Activated naive CD8-positive, alpha-beta T cell (primary cell): Measurements from ENCODE around the gene INSYN1.

Source experiments
- H3K27ac Mint-ChIP-seq: one replicate; pipeline ENCODE4 v1.8.0; 2021; ENCODE audit warnings: mixed read lengths
- H3K27me3 Mint-ChIP-seq: one replicate; pipeline ENCODE4 v1.8.0; 2021; ENCODE audit warnings: mixed read lengths
- H3K36me3 Mint-ChIP-seq: one replicate; pipeline ENCODE4 v1.8.0; 2021; ENCODE audit warnings: mixed read lengths
- H3K4me1 Mint-ChIP-seq: one replicate; pipeline ENCODE4 v1.8.0; 2021; ENCODE audit warnings: low read depth, mixed read lengths
- H3K4me3 Mint-ChIP-seq: one replicate; pipeline ENCODE4 v1.8.0; 2021; ENCODE audit warnings: mild to moderate bottlenecking, mixed read lengths
- H3K9me3 Mint-ChIP-seq: one replicate; pipeline ENCODE4 v1.8.0; 2021; ENCODE audit warnings: low read depth, mixed read lengths

Gene INSYN1

GRCh38 chr15:73784291-73784690 is 31.1 kb upstream of the INSYN1 start:
- Mint-ChIP-seq H3K9me3 (no peaks in the 10 kb centered on the region), H3K4me3 (no peak overlapping the region), H3K27ac (no peak overlapping the region), H3K4me1 (no peaks in the 10 kb centered on the region), H3K36me3 (no peaks in the 10 kb centered on the region), H3K27me3 (no peaks in the 10 kb centered on the region)

GRCh38 chr15:73782344-73782959 is 29.3 kb upstream of the INSYN1 start:
- Mint-ChIP-seq H3K4me1 (no peaks in the 10 kb centered on the region), H3K36me3 (no peaks in the 10 kb centered on the region), H3K9me3 (no peaks in the 10 kb centered on the region), H3K27me3 (no peaks in the 10 kb centered on the region), H3K27ac (no peak overlapping the region), H3K4me3 (no peak overlapping the region)

DNA sequence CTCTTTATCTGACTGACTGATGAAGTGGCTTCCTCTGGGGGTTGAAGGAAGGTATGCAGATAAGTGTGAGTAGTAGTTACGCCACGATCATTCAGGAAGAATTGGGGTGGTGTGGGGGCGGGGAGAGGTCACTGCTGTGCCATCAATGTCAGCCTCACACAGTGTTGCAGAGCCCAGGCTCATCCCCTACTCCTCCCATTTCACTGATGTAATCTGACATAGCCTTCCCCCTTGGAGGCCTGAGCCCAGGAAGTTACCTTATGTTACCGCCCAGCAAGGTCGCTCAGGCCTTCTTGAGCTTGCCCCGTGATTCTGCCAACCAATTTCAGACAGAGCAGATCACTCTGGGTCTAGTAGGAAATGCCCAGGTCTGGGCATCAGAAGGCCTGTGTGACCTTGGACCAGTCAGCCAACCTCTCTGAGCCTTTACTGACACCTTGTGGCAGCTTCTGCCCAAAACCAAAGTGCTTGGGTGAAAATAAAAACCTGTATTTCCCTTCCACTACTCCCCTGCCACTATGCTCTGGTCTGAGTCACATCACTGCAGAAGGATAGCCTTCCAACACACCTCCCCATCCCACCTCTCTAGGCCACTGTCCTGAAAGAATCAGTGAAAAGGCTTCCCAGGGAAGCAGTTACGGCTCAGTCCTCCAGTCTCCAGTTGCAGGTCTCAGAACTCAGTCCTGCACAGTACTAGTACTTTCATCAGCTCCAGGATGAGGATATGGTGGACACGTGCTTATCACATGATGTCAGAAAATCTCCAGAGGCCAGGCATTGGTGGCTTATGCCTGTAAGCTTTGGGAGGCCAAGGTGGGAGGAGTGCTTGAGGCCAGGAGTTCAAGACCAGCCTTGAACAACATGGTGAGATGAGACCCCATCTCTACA is 28.1 kb upstream of the INSYN1 start:
- Mint-ChIP-seq H3K36me3 (no peaks in the 10 kb centered on the region), H3K4me3 (no peak overlapping the region), H3K4me1 (no peaks in the 10 kb centered on the region), H3K27me3 (no peaks in the 10 kb centered on the region), H3K27ac (no peak overlapping the region), H3K9me3 (no peaks in the 10 kb centered on the region)

GRCh38 chr15:73779974-73780373 is 26.8 kb upstream of the INSYN1 start:
- H3K4me1 Mint-ChIP-seq: no peaks in the 10 kb centered on the region
- no peaks in the 10 kb centered on the region for H3K27me3 Mint-ChIP-seq
- no peaks in the 10 kb centered on the region for H3K9me3 Mint-ChIP-seq
- H3K4me3 Mint-ChIP-seq: no peak overlapping the region
- H3K27ac Mint-ChIP-seq: no peak overlapping the region
- no peaks in the 10 kb centered on the region for H3K36me3 Mint-ChIP-seq

DNA sequence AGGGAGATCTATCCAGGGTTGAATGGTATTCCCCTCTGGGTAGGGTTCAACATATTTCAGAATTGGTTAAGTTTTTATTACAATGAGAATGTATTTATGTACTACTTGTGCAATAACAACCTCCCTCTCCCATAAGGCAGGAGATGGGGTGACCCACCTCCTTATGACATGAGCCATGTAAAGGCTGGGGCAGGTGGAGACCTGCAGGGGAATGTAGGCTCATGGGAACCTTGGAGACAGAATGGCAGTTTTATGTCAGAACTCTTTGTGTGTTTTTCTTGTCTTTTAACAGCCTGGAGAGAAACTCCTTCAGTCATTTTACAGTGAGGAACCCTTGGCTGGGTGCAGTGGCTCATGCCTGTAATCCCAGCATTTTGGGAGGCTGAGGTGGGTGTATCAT is 24.6 kb upstream of the INSYN1 start:
- Mint-ChIP-seq H3K27me3 (peaks cover 1% of the 10 kb centered on the region), H3K9me3 (no peaks in the 10 kb centered on the region), H3K4me3 (no peak overlapping the region), H3K27ac (no peak overlapping the region), H3K36me3 (no peaks in the 10 kb centered on the region), H3K4me1 (no peaks in the 10 kb centered on the region)

DNA sequence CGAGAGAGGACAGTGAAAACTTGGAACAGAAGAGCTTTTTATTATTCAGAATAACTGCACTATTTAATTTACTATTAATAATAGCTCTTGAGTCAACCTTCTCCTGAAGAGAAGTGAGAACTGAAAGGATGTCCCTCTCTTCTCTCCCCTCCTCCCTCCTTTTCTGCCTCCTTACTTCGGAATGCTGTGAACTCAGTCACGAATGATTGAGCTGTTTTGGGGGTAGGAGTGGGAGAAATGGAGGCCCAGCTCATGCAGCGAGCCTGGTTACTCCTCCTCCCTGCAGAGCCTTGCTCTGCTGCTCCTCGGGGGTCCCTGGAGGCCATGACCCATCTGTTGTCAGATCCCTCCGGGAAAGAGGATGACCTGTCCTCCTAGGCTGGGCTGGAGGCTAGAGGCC is 20.3 kb upstream of the INSYN1 start:
- H3K4me3 Mint-ChIP-seq: no peak overlapping the region
- H3K36me3 Mint-ChIP-seq: no peaks in the 10 kb centered on the region
- H3K27me3 Mint-ChIP-seq: peaks cover 6% of the 10 kb centered on the region
- H3K9me3 Mint-ChIP-seq: no peaks in the 10 kb centered on the region
- no peaks in the 10 kb centered on the region for H3K4me1 Mint-ChIP-seq
- H3K27ac Mint-ChIP-seq: no peak overlapping the region

- H3K9me3 Mint-ChIP-seq: no peaks in the 10 kb centered on the region
Measured at GRCh38 chr15:73771385-73772045, 18.4 kb upstream of the INSYN1 start.

DNA sequence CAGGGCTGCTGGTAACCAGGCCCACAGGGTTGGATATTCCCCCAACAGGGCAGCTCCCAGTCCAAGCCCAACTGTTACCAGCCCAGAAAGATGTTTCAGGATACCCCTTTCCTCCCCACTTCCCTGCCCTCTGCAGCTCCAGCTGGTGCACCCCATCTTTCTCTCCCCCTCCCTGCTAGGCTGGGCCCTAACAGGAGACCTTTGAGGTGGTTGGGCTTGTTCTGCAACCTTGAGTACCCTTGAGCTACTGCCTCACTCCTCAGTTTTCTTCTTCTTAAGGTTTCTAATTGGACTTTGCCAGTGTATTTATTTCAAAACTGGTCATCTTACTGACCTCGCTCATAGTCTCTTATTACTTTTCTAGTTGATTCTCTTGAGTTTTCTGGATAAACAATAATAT is 16.9 kb upstream of the INSYN1 start:
- Mint-ChIP-seq H3K36me3 (no peaks in the 10 kb centered on the region), H3K4me3 (no peak overlapping the region), H3K4me1 (no peaks in the 10 kb centered on the region), H3K27me3 (peaks cover 13% of the 10 kb centered on the region), H3K9me3 (no peaks in the 10 kb centered on the region), H3K27ac (no peak overlapping the region)

More at GRCh38 chr15:73771385-73772045, 18.4 kb upstream of the INSYN1 start:
- H3K4me1 Mint-ChIP-seq: no peaks in the 10 kb centered on the region
- H3K4me3 Mint-ChIP-seq: no peak overlapping the region
- H3K27me3 Mint-ChIP-seq: peaks cover 9% of the 10 kb centered on the region
- H3K27ac Mint-ChIP-seq: no peak overlapping the region
- no peaks in the 10 kb centered on the region for H3K36me3 Mint-ChIP-seq

- no peaks in the 10 kb centered on the region for H3K9me3 Mint-ChIP-seq
- H3K4me1 Mint-ChIP-seq: no peaks in the 10 kb centered on the region
- no peak overlapping the region for H3K27ac Mint-ChIP-seq
- peaks cover 17% of the 10 kb centered on the region for H3K27me3 Mint-ChIP-seq
- no peak overlapping the region for H3K4me3 Mint-ChIP-seq
- H3K36me3 Mint-ChIP-seq: no peaks in the 10 kb centered on the region
Measured at GRCh38 chr15:73767806-73768501, 14.8 kb upstream of the INSYN1 start.

DNA sequence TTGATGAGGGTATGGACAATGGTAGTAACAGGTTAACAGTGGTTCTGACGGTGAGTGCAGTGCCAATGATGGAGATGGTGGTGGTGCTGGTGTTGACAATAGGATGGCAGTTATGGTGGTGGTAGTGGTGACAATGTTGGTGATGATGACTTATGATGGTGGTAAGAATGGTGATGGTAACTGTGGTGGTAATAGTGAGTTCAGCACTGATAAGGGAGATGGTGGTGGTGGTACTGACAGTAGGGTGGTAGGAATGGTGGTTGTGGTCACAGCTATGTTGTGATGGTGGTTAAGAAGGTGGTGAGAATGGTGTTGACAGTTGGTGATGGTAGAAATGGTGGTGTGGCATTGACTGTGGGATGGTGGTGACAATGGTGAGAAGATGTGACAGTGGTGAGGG is 13.4 kb upstream of the INSYN1 start:
- no peaks in the 10 kb centered on the region for H3K4me1 Mint-ChIP-seq
- H3K36me3 Mint-ChIP-seq: no peaks in the 10 kb centered on the region
- peaks cover 17% of the 10 kb centered on the region for H3K27me3 Mint-ChIP-seq
- no peaks in the 10 kb centered on the region for H3K9me3 Mint-ChIP-seq
- no peak overlapping the region for H3K27ac Mint-ChIP-seq
- no peak overlapping the region for H3K4me3 Mint-ChIP-seq

DNA sequence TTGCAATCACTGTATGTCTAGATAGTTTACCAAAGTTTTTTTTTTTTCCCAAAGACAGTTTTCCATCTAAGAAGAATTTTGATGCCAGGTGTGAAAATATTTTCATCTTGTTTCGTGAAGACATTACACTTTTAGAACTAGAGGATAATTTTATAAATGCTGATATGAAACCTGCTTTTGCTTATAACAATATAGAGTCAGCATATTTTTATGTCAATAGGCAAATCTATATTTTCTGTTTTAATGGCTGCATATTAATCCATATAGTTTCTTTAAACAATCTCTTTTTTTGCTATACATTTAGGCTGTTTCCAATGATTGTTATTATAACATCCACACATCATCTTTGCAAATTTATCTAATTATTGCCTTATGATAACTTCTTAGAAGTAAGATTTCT is 12.6 kb upstream of the INSYN1 start:
- Mint-ChIP-seq H3K9me3 (no peaks in the 10 kb centered on the region), H3K27ac (no peak overlapping the region), H3K27me3 (peaks cover 17% of the 10 kb centered on the region), H3K4me3 (no peak overlapping the region), H3K4me1 (no peaks in the 10 kb centered on the region), H3K36me3 (no peaks in the 10 kb centered on the region)

GRCh38 chr15:73763931-73764330 is 10.8 kb upstream of the INSYN1 start:
- peaks cover 12% of the 10 kb centered on the region for H3K27me3 Mint-ChIP-seq
- H3K27ac Mint-ChIP-seq: no peak overlapping the region
- H3K36me3 Mint-ChIP-seq: no peaks in the 10 kb centered on the region
- no peak overlapping the region for H3K4me3 Mint-ChIP-seq
- H3K9me3 Mint-ChIP-seq: no peaks in the 10 kb centered on the region
- H3K4me1 Mint-ChIP-seq: no peaks in the 10 kb centered on the region

- no peak overlapping the region for H3K27ac Mint-ChIP-seq
- H3K36me3 Mint-ChIP-seq: no peaks in the 10 kb centered on the region
- H3K4me3 Mint-ChIP-seq: no peak overlapping the region
- H3K9me3 Mint-ChIP-seq: no peaks in the 10 kb centered on the region
- H3K4me1 Mint-ChIP-seq: no peaks in the 10 kb centered on the region
- peaks cover 24% of the 10 kb centered on the region for H3K27me3 Mint-ChIP-seq
Measured at GRCh38 chr15:73760330-73761329, 7.5 kb upstream of the INSYN1 start.

GRCh38 chr15:73758461-73758860 is 5.3 kb upstream of the INSYN1 start:
- Mint-ChIP-seq H3K9me3 (no peaks in the 10 kb centered on the region), H3K36me3 (no peaks in the 10 kb centered on the region), H3K4me3 (no peak overlapping the region), H3K27ac (no peak overlapping the region), H3K27me3 (peaks cover 35% of the 10 kb centered on the region), H3K4me1 (peaks cover 4% of the 10 kb centered on the region)
